Tibial nerve (tissue), 4 donors: ENCODE measurements around the gene SORBS1. TPM values are rescaled to one million over a fixed set of nuclear protein-coding genes. Genes with fewer than 3 reads are reported as not detected.
A peak's percentile ranks its signal among the peaks of the same experiment; 100 is the strongest.

ENCODE experiments used
- DNase-seq, 2 donors: peaks; one replicate each; pipeline ENCODE4 v3.0.0-alpha.2; 2019; ENCODE audit warnings: low spot score in 2 of 2
- H3K27ac ChIP-seq, 4 donors: fragments of 200-600 bp; sonication (generic) in 3 of 4; one replicate each; pipeline ENCODE4 v1.5.1; 2017 to 2019; ENCODE audit warnings: mild to moderate bottlenecking in 1 of 4
- H3K27me3 ChIP-seq, 2 donors: fragments of 200-600 bp; sonication (generic) in 1 of 2; one replicate each; pipeline versions ENCODE4 v1.5.1 to v1.6.0; 2017 to 2019
- H3K36me3 ChIP-seq, 3 donors: fragments of 200-600 bp; sonication (generic); one replicate each; pipeline ENCODE4 v1.5.1; 2018 to 2019
- H3K4me1 ChIP-seq, 4 donors: fragments of 200-600 bp; sonication (generic) in 3 of 4; one replicate each; pipeline ENCODE4 v1.5.1; 2017 to 2019
- H3K4me3 ChIP-seq, 4 donors: fragments of 200-600 bp; sonication (generic) in 3 of 4; one replicate each; pipeline ENCODE4 v1.5.1; 2017 to 2019; ENCODE audit warnings: mild to moderate bottlenecking in 1 of 4, moderate library complexity in 1 of 4
- H3K9me3 ChIP-seq, 4 donors: fragments of 200-600 bp; sonication (generic) in 3 of 4; one replicate each; pipeline ENCODE4 v1.5.1; 2017 to 2019
- CTCF ChIP-seq, 5 experiments: fragments of 200-600 bp in 3 of 5; fragments of 450-650 bp in 2 of 5; sonication (generic) in 3 of 5; IDR thresholded peaks; one replicate each; pipeline ENCODE4 v1.5.1; 2016 to 2019; ENCODE audit warnings: antibody characterized with exemption in 5 of 5, mild to moderate bottlenecking in 3 of 5, moderate library complexity in 2 of 5
- EP300 ChIP-seq, 2 donors: sonication (generic); formaldehyde crosslinking; IDR thresholded peaks; one replicate each; pipeline ENCODE4 v1.6.1; 2017; ENCODE audit warnings: antibody characterized with exemption in 2 of 2, mild to moderate bottlenecking in 1 of 2
- POLR2A ChIP-seq, 2 donors: fragments of 450-650 bp; IDR thresholded peaks; one replicate each; pipeline ENCODE4 v1.6.1; 2017; ENCODE audit warnings: antibody characterized with exemption in 2 of 2, mild to moderate bottlenecking in 2 of 2, moderate library complexity in 2 of 2
- WGBS, 2 donors: methylation state at CpG; one replicate each; pipeline ENCODE4 v1.1.5; 2018; 5-methylcytosine and 5-hydroxymethylcytosine counted together
- total RNA-seq, 4 donors: library from RNA; depleted of rRNA; stranded (reverse); fragments of >200 nt; gene quantifications; one replicate each; pipeline ENCODE4 v1.1.0, GENCODE V29; 2016

SORBS1 gene
- total RNA-seq, 4 donors from 2014 or later, result 427 to 623 (median 567) TPM

- Histone ChIP-seq H3K27ac (peak overlapping the region in 2 of 4 donors; percentile 26 to 40), H3K9me3 (no peaks in the 10 kb centered on the region), H3K4me1 (peaks cover 0 to 15% (median 7%) of the 10 kb centered on the region in 4 donors), H3K36me3 (peaks cover 0 to 13% (median 0%) of the 10 kb centered on the region in 3 donors), H3K4me3 (no peak overlapping the region), H3K27me3 (no peaks in the 10 kb centered on the region)
- no peak for TF ChIP-seq EP300 (IDR thresholded peaks at IDR 0.05)
- TF ChIP-seq CTCF (IDR thresholded peaks at IDR 0.05), result no peak
- TF ChIP-seq POLR2A (IDR thresholded peaks at IDR 0.05), result no peak
- DNase-seq, result no peak
- 59 to 65% methylated on average over 4 of the region's 4 CpGs for WGBS, 2 donors
These were observed 75.9 kb downstream of the SORBS1 start for GRCh38 chr10:95485056-95485844.

GRCh38 chr10:95482501-95483233 lies 78.5 kb downstream of the SORBS1 start:
- Histone ChIP-seq H3K4me3 (no peak overlapping the region), H3K27me3 (no peaks in the 10 kb centered on the region), H3K4me1 (peaks cover 0 to 38% (median 21%) of the 10 kb centered on the region in 4 donors), H3K9me3 (no peaks in the 10 kb centered on the region), H3K27ac (peak overlapping the region in 2 of 4 donors; percentile 85 to 92), H3K36me3 (peaks cover 0 to 13% (median 0%) of the 10 kb centered on the region in 3 donors)
- TF ChIP-seq EP300 (IDR thresholded peaks at IDR 0.05), result no peak
- no peak for TF ChIP-seq POLR2A (IDR thresholded peaks at IDR 0.05)
- no peak for TF ChIP-seq CTCF (IDR thresholded peaks at IDR 0.05)
- DNase-seq, result no peak
- 79 to 84% methylated on average over 7 of the region's 7 CpGs for WGBS, 2 donors

GRCh38 chr10:95480901-95481491 lies 80.2 kb downstream of the SORBS1 start:
- Histone ChIP-seq H3K4me3 (no peak overlapping the region), H3K9me3 (no peaks in the 10 kb centered on the region), H3K27me3 (no peaks in the 10 kb centered on the region), H3K27ac (peak overlapping the region; percentile 66 to 92 (median 86)), H3K36me3 (peaks cover 0 to 2% (median 0%) of the 10 kb centered on the region in 3 donors), H3K4me1 (peaks cover 0 to 54% (median 32%) of the 10 kb centered on the region in 4 donors)
- no peak for DNase-seq
- 62 to 73% methylated on average over 4 of the region's 4 CpGs for WGBS, 2 donors
- no peak for TF ChIP-seq POLR2A (IDR thresholded peaks at IDR 0.05)

GRCh38 chr10:95480102-95480900 lies 80.9 kb downstream of the SORBS1 start:
- H3K4me1 ChIP-seq, result peaks cover 0 to 60% (median 37%) of the 10 kb centered on the region in 4 donors
- peak in 1 of 2 donors; percentile 37 for DNase-seq
- H3K4me3 ChIP-seq, result peak overlapping the region in 1 of 4 donors; percentile 6
- no peaks in the 10 kb centered on the region for H3K9me3 ChIP-seq
- 65 to 68% methylated on average over 11 of the region's 11 CpGs for WGBS, 2 donors
- H3K36me3 ChIP-seq, result no peaks in the 10 kb centered on the region
- H3K27ac ChIP-seq, result peak overlapping the region; percentile 66 to 92 (median 86)
- no peaks in the 10 kb centered on the region for H3K27me3 ChIP-seq
- TF ChIP-seq POLR2A (IDR thresholded peaks at IDR 0.05) (no peak), EP300 (IDR thresholded peaks at IDR 0.05) (peak in 1 of 2 donors; percentile 56)

- Histone ChIP-seq H3K4me3 (no peak overlapping the region), H3K9me3 (no peaks in the 10 kb centered on the region), H3K27ac (peak overlapping the region; percentile 72 to 92 (median 86)), H3K4me1 (peaks cover 0 to 74% (median 50%) of the 10 kb centered on the region in 4 donors), H3K36me3 (no peaks in the 10 kb centered on the region), H3K27me3 (no peaks in the 10 kb centered on the region)
- TF ChIP-seq CTCF (IDR thresholded peaks at IDR 0.05), result no peak
- TF ChIP-seq POLR2A (IDR thresholded peaks at IDR 0.05), result no peak
- peak; percentile 17 to 41 for TF ChIP-seq EP300 (IDR thresholded peaks at IDR 0.05)
- WGBS, 2 donors, result 56 to 63% methylated on average over 3 of the region's 3 CpGs
- peak in 1 of 2 donors; percentile 52 for DNase-seq
These were observed 82.2 kb downstream of the SORBS1 start for GRCh38 chr10:95478935-95479334.
